GM18909 (cell line): ENCODE measurements around the gene ARNT2.

Source experiments
- ATAC-seq: cut with Tn5 transposase; IDR thresholded peaks from one replicate; pipeline ENCODE4 v1.9.1; 2021; ENCODE audit warnings: mild to moderate bottlenecking; ENCODE audit not compliant: unreplicated experiment, poor library complexity

The ARNT2 gene

GRCh38 chr15:80462836-80463512 lies 58.8 kb downstream of the ARNT2 start:
- ATAC-seq, result no peak

GRCh38 chr15:80464951-80465625 lies 60.9 kb downstream of the ARNT2 start:
- ATAC-seq, result no peak

GRCh38 chr15:80465626-80466005 lies 61.4 kb downstream of the ARNT2 start:
- ATAC-seq, result no peak

GRCh38 chr15:80466543-80466942 lies 62.4 kb downstream of the ARNT2 start:
- no peak for ATAC-seq

- ATAC-seq, result no peak
These were observed 63.1 kb downstream of the ARNT2 start for GRCh38 chr15:80467311-80467714.

DNA sequence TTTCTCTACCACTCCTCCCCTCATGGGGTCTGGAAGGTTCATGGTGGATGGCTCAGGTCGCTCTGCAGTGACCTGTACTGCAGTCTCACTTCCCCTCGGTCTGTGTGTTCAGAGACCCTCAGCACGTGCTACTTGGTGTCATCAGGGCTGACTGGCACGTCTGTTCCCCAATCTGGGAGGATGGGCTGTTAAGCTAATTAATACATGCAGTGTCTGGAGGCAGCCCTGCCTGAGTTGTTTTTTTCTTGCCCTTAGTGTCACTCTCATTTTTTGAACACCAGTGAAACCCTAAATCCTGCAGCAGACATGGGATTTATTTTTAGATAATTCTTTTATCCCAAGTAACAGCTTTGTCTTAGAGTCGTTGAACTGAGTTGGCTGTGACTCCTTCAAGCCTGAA lies 64.6 kb downstream of the ARNT2 start:
- no peak for ATAC-seq

- no peak for ATAC-seq
These were observed 67.7 kb downstream of the ARNT2 start for GRCh38 chr15:80471881-80472280.

GRCh38 chr15:80473286-80474223 lies 69.4 kb downstream of the ARNT2 start:
- no peak for ATAC-seq

- ATAC-seq, result no peak
These were observed 70.3 kb downstream of the ARNT2 start for GRCh38 chr15:80474224-80475215.

DNA sequence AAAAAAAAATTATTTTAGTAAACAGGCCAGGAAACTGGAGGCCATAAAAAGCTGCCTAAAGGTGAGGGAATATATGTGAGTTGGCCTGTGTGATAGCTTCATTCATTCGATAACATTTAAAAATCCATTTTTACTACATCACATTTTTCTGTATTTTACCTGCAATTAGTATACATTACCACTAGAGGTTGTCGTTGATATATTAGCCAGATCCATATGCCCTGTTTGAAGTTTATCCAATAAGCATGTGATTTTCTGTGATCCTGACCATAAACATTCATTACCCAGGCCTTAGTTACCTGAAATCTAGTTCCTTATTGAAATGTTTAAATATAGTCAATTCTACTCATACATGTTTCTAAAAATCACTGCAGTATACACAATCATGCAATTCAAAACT lies 71.4 kb downstream of the ARNT2 start:
- no peak for ATAC-seq

- no peak for ATAC-seq
These were observed 71.9 kb downstream of the ARNT2 start for GRCh38 chr15:80476036-80476435.

DNA sequence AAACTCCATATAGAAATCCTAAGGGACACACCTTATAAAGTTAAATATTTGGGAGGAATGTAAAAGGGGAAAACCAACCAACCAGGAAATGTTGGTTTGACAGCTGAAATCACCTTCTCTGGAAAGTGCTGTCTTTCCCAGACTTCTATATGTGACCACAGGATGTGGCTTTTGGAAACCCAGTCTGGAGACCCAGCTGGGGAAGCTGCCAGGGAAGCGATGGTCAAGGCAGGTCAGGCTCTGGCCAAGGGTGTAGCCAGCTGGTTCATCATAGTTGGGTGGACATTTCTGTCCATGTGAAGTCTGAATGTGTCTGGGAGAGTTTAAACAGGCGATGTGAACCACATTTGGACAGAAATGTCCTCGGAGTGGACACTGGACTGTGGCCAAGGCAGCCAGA lies 73.9 kb downstream of the ARNT2 start:
- no peak for ATAC-seq

DNA sequence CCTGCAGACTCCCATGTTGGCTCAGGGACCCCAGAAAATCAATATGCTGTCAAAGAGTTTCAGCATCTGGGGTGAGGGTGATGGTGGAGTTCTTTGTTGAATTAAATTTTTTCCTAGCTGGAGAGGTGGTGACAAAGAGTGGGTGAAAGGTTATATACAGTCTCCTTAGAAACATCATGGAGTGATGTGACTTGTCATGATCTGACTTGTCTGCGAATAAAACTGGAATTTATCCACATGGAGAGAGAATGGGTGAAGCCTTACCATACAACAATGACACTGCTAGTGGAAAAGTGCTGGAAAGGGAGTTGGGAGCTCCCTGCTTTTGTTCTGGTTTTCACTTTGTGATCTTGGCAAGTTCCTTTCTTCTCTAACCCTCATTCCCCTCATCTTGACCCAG lies 75.0 kb downstream of the ARNT2 start:
- ATAC-seq, result no peak

DNA sequence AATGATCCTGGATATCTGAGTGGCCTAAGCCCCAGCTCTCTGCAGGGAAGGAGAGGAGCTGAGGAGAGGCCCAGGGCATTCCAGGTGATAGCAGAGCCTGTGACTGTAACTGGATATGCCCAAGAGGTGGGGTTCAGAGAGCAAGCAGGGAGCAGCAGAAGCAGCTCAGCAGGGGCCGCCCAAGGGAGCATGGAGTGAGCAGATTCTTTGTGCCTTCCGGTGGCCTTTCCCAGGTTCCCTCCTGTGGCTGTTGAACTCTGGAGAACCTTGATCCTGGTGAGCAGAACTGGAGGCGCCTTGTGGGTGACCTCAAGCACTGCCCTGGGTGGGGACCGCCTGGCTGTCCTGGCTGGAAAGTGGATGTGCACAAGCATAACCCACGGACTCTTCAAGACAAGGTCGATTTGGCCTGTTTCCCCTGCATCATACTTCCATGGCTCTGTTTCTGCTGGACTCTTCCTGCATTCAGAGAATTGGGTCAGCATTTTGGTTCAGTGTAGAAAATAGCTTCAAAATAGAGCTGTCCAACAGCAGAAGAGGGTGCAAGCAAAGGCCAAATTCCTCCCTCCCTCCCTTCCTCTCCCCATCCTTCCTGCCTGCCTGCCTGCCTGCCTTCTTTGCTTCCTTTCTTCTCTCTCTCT lies 76.1 kb downstream of the ARNT2 start:
- no peak for ATAC-seq

GRCh38 chr15:80480909-80481308 lies 76.7 kb downstream of the ARNT2 start:
- ATAC-seq, result no peak

- ATAC-seq, result no peak
These were observed 78.5 kb downstream of the ARNT2 start for GRCh38 chr15:80482696-80483095.

DNA sequence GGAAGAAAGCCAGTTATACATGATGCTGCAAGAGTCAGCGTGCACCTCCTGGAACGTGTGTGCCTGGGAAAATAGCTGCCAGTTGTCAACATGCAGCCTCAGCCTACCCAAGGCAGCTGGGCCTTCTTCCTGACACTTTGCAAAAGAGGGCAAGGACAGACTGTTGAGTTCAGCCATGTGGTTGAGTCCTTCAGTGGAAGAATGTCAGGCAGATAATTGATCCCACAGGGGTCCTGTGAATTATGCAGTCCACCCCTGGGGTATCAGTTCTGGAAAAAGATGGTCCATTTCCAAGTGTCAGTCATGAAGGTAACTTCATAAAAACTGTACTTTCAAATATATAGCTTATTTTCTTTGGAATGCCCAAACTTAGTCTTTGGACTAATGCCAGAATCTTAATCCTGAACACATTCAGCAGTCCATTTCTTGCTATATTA lies 79.6 kb downstream of the ARNT2 start:
- no peak for ATAC-seq

DNA sequence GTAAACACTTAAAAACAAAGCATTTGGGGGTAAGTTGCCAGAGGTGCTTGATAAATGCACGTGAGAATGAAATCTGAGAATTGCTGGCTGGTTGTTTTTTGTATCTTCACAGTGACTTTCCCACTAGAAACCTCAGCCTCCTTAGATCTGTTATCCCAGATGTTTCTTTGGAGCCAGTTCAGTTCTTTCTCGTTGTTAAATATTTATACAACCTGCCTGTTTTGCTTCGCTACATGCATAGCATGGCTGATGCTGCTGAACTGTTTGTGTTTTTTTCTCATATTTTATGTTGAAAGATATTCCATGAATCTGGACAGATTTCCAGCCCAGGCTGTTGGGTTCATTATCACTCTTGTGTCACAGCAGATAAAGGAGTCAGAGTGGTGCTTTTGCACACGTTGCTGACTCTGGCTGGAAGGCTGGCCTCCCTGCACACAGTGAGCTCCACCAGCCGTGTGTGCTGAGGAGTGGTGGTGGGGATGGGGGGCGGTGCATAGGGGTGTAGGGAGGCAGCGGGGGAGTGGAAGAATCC lies 80.2 kb downstream of the ARNT2 start:
- no peak for ATAC-seq
